Breast epithelium (tissue), 4 donors: ENCODE data around the gene ADCY2. TPM values are rescaled to one million over a fixed set of nuclear protein-coding genes. Genes with fewer than 3 reads are reported as not detected.

ENCODE experiments used
- DNase-seq, 2 donors: peaks; one replicate each; pipeline ENCODE4 v3.0.0-alpha.2; 2019; ENCODE audit warnings: low spot score in 2 of 2
- H3K27ac ChIP-seq, 2 donors: fragments of 200-600 bp; sonication (generic) in 1 of 2; one replicate each; pipeline ENCODE4 v1.5.1; 2016 to 2019; ENCODE audit warnings: mild to moderate bottlenecking in 1 of 2
- H3K27me3 ChIP-seq, 2 donors: fragments of 200-600 bp; sonication (generic) in 1 of 2; one replicate each; pipeline versions ENCODE4 v1.5.1 to v1.6.0; 2017 to 2019; ENCODE audit warnings: control low read depth in 1 of 2, mild to moderate bottlenecking in 1 of 2
- H3K36me3 ChIP-seq: fragments of 200-600 bp; one replicate; pipeline ENCODE4 v1.5.1; 2019
- H3K4me1 ChIP-seq, 2 donors: fragments of 200-600 bp; sonication (generic); one replicate each; pipeline ENCODE4 v1.5.1; 2016 to 2019; ENCODE audit warnings: control low read depth in 1 of 2
- H3K4me3 ChIP-seq, 3 donors: fragments of 200-600 bp; sonication (generic); 1 replicate in 2 of 3; 2 replicates in 1 of 3; pipeline ENCODE4 v1.5.1; 2016 to 2019; ENCODE audit warnings: mild to moderate bottlenecking in 3 of 3, moderate library complexity in 2 of 3
- H3K9me3 ChIP-seq, 2 donors: fragments of 200-600 bp; sonication (generic) in 1 of 2; one replicate each; pipeline ENCODE4 v1.5.1; 2016 to 2019; ENCODE audit warnings: control low read depth in 1 of 2
- CTCF ChIP-seq, 3 donors: fragments of 450-650 bp; IDR thresholded peaks; one replicate each; pipeline ENCODE4 v1.5.1; 2016 to 2017; ENCODE audit warnings: antibody characterized with exemption in 3 of 3, mild to moderate bottlenecking in 3 of 3, moderate library complexity in 3 of 3
- POLR2A ChIP-seq: fragments of 450-650 bp; IDR thresholded peaks from one replicate; pipeline ENCODE4 v1.6.1; 2016; ENCODE audit warnings: antibody characterized with exemption, mild to moderate bottlenecking, moderate library complexity
- POLR2AphosphoS5 ChIP-seq, 3 donors: sonication (generic); formaldehyde crosslinking; IDR thresholded peaks; one replicate each; pipeline ENCODE4 v1.6.1; 2017; ENCODE audit warnings: antibody characterized with exemption in 3 of 3
- intact Hi-C: fragments of 100-400 bp; cut with DNase I; formaldehyde crosslinking; loops from one replicate; pipeline ENCODE4 v1.15.1; 2023; ENCODE audit warnings: low total_unique reads
- total RNA-seq, 3 donors: library from RNA; depleted of rRNA; stranded (reverse); fragments of >200 nt; gene quantifications; one replicate each; pipeline ENCODE4 v1.1.0, GENCODE V29; 2016

ADCY2 gene
- total RNA-seq, 3 donors from 2014 or later: 3.8 to 30.1 (median 4.9) TPM

DNA sequence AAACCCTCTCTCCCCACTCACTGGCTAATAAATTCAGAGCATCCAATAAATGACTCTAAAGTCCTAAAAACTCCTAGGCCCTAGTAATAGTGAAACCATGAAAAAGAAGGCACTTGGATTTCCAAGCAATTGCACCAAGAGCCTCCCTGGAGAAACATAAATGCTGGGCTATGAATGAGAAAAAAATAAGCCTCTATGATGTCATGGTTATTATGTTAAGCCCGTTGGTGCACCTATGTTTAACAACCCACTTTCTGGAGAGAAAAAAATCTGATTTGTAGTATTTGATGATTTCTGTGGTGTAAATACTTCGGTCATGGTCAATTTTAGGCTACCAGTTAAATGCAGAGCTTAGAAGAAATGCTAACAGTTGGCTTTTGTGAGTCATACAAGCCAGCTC, 446.6 kb downstream of the ADCY2 start:
- no peak overlapping the region for H3K27ac ChIP-seq

GRCh38 chr5:7844901-7845300, 449.0 kb downstream of the ADCY2 start:
- no peak overlapping the region for H3K4me3 ChIP-seq
- H3K4me1 ChIP-seq: peaks cover 0 to 3% of the 10 kb centered on the region in 2 donors
- no peaks in the 10 kb centered on the region for H3K9me3 ChIP-seq
- no peaks in the 10 kb centered on the region for H3K27me3 ChIP-seq
- no peak overlapping the region for H3K27ac ChIP-seq
- TF ChIP-seq CTCF (IDR thresholded peaks at IDR 0.05) (no peak), POLR2A (no peak), POLR2AphosphoS5 (IDR thresholded peaks at IDR 0.05) (no peak)
- intact Hi-C loops: no loop called here
- H3K36me3 ChIP-seq: no peaks in the 10 kb centered on the region
- DNase-seq: no peak

More for the DNA sequence above, 446.6 kb downstream of the ADCY2 start:
- no peak for DNase-seq
- Histone ChIP-seq H3K36me3 (no peaks in the 10 kb centered on the region), H3K27me3 (no peaks in the 10 kb centered on the region), H3K4me3 (no peak overlapping the region), H3K9me3 (no peaks in the 10 kb centered on the region), H3K4me1 (no peaks in the 10 kb centered on the region)
- intact Hi-C loops: no loop called here
- TF ChIP-seq POLR2A (no peak), POLR2AphosphoS5 (IDR thresholded peaks at IDR 0.05) (no peak), CTCF (IDR thresholded peaks at IDR 0.05) (no peak)

DNA sequence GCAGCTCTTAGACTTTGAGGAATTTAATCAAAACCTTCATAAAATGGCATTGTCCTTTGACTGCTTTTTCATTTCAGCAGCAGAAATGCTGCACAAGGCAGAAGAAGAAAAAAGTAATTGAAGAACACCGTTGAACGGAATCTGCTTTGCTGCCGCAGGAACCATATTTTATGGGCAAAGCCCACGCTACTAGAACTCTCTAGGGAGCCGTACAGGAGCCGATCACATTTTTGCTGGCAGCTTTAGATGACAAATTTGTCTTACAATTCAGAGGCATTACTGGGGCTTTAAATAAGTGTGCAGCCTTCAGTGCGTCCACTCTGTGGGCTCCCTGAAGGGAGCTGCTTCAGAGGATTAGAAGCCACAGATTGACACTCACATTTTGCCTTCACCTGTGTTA, 449.6 kb downstream of the ADCY2 start:
- no peak for DNase-seq
- no peak overlapping the region for H3K27ac ChIP-seq
- no peaks in the 10 kb centered on the region for H3K9me3 ChIP-seq
- intact Hi-C loops: no loop called here
- no peaks in the 10 kb centered on the region for H3K27me3 ChIP-seq
- TF ChIP-seq POLR2A (no peak), CTCF (IDR thresholded peaks at IDR 0.05) (no peak), POLR2AphosphoS5 (IDR thresholded peaks at IDR 0.05) (no peak)
- no peak overlapping the region for H3K4me3 ChIP-seq
- H3K4me1 ChIP-seq: peaks cover 0 to 3% of the 10 kb centered on the region in 2 donors
- H3K36me3 ChIP-seq: no peaks in the 10 kb centered on the region

DNA sequence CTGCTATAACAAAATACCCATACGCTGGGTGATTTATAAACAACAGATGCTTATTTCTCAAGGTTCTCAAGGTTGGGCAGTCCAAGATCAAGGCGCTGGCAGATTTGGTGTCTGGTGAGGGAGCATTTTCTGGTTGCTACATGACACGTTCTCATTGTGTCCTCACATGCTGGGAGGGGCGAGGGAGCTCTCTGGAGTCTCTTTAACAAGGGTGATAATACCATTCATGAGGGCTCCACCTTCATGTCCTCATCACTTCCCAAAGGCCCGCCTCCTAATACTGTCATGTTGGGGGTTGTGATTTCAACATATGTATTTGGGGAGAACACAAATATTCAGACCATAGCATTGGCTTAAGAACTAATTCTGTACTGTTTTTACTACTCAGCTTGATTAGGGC, 450.4 kb downstream of the ADCY2 start:
- H3K27me3 ChIP-seq: no peaks in the 10 kb centered on the region
- no peak overlapping the region for H3K27ac ChIP-seq
- no peak overlapping the region for H3K4me3 ChIP-seq
- H3K36me3 ChIP-seq: no peaks in the 10 kb centered on the region
- DNase-seq: no peak
- H3K9me3 ChIP-seq: no peaks in the 10 kb centered on the region
- intact Hi-C loops: no loop called here
- peaks cover 0 to 3% of the 10 kb centered on the region in 2 donors for H3K4me1 ChIP-seq
- TF ChIP-seq POLR2A (no peak), POLR2AphosphoS5 (IDR thresholded peaks at IDR 0.05) (no peak), CTCF (IDR thresholded peaks at IDR 0.05) (no peak)

DNA sequence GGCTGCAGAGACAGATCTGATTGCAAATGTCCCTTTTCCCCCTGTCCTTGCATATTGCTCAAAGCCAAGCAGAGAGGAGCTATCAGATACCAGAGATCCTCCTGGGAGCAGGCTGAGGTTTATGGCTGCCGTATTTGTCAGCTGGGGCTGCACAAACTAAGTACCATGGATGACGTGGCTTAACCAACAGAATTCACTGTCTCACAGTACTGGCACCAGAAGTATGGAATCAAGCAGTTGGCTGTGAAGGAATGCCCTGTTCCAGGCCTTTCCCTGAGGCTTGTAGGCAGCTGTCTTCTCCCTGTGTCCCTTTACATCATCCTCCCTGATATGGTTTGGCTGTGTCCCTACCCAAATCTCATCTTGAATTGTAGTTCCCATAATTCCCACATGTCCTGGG, 452.4 kb downstream of the ADCY2 start:
- Histone ChIP-seq H3K27ac (no peak overlapping the region), H3K27me3 (no peaks in the 10 kb centered on the region), H3K36me3 (no peaks in the 10 kb centered on the region), H3K4me3 (no peak overlapping the region), H3K4me1 (peaks cover 0 to 3% of the 10 kb centered on the region in 2 donors), H3K9me3 (no peaks in the 10 kb centered on the region)
- no peak for TF ChIP-seq CTCF (IDR thresholded peaks at IDR 0.05)
- no peak for TF ChIP-seq POLR2A
- TF ChIP-seq POLR2AphosphoS5 (IDR thresholded peaks at IDR 0.05): no peak
- intact Hi-C loops: no loop called here
- no peak for DNase-seq
